GM18520 (cell line): ENCODE measurements around the gene GLG1.
"Not testable (repeated sequence)": the region's sequence is repeated elsewhere in the genome, so short reads cannot be mapped to it uniquely, and the experiment has no call there.

Source experiments
- ATAC-seq: cut with Tn5 transposase; IDR thresholded peaks from one replicate; pipeline ENCODE4 v1.9.1; 2021; ENCODE audit not compliant: unreplicated experiment

GLG1 gene

DNA sequence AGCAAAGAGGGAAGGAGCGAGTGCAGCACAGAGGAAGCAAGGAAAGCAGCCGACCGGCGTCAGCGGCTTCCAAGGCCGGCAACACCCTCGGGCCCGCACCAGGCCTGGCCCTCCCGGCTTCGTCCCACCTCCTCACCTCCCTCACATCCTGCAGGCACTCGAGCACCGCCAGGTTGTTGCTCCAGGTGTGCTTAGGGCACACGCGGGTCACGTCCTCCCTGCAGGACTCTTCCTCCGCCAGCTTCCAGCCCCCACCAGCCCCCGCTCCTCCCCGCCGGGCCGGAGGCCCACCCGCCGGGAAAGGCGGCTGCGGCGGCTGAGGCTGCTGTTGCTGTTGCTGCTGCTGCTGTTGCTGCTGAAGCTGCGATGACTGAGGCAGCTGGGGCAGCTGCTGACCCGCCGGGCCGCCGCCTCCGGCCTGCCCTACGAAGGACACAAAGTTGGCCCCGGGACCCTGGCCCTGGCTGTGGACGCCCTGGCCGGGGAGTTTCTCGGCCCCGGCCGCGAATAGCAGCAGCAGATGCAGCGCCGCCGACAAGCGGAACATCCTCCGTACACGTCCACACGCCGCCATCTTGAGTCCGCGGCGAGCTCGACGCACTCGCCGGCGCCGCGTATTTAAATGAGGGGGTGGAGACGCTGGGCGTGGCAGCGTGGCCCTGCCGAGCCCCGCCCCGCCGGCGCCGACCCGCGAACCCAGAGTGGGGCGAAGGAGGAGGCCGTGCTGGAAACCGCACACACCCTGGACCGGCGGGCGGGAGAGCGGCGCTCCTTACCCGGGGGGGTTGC is at the start of gene GLG1:
TSS of gene GLG1 (minus strand) at position 594 of the 789 bp plus-strand sequence. CDS start at position 574, 20 bp downstream.
- ATAC-seq = peak; percentile 90

GRCh38 chr16:74654536-74655050 is 47.7 kb upstream of the GLG1 start:
- no peak for ATAC-seq

DNA sequence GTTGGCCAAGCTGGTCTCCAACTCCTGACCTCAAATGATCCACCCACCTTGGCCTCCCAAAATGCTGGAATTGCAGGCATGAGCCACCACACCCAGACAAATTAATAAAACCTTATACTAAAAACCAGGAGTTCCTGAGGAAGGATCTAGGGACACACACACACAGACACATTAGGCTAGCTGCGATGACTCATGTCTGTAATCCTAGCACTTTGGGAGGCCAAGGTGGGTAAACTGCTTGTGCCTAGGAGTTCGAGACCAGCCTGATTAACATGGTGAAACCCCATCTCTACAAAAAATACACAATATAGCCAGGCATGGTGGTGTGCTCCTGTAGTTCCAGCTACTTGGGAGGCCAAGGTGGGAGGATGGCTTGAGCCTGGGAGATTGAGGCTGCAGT is 46.0 kb upstream of the GLG1 start:
- ATAC-seq = not testable (repeated sequence)

GRCh38 chr16:74652249-74652648 is 45.3 kb upstream of the GLG1 start:
- no peak for ATAC-seq

DNA sequence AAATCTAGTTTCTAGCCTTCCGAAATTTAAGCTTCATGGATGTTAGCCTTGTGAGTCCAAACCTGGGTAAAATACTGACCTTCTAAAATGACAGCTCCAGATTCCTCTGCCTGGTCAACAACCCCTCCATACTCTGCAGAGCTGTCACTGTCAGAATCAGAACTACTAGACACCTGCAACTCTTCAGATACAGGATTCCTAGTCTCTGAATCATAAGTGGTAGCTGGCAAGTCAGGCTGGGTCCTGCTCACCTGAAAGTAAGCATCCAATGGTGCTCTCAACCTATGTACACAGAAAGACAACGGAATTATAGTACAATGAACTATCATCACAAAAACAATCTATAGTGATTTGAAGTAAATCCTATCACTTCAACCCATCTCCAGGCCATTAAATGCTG is 44.9 kb upstream of the GLG1 start:
- no peak for ATAC-seq

GRCh38 chr16:74650966-74651567 is 44.2 kb upstream of the GLG1 start:
- ATAC-seq = no peak

DNA sequence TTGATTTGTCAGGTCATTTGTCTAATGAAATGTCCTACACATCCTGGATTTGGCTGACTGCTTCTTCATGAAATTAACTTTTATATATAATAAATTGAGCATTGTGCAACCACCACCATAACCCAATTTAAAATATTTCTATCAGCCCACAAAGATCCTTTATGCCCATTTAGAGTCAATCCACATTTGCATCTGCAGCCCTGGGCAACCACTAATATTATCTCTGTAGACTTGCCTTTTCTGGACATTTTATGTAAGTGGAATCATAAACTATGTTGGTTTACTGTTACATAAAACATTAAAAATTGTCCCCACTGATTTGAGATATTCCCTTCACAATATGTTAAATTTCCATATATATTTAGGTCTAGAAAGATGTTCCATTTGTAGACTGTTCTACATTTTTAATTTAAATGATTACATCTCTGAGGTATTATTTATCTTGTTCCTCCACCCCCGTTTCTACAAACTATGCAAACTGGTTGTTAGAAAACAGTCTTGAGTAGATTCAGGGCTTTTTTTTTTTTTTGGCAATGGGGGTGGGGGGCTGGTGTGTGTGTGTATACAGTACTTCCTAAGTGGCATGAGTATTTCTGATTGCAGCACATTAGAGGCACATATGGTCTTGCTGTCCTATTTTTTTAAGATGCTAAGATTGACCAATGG is 43.1 kb upstream of the GLG1 start:
- ATAC-seq = no peak

GRCh38 chr16:74641969-74642368 is 35.1 kb upstream of the GLG1 start:
- no peak for ATAC-seq

- ATAC-seq = no peak
Observed at GRCh38 chr16:74637742-74638453, 31.0 kb upstream of the GLG1 start.

- ATAC-seq = no peak
Observed at GRCh38 chr16:74635303-74635702, 28.4 kb upstream of the GLG1 start.

GRCh38 chr16:74633686-74634085 is 26.8 kb upstream of the GLG1 start:
- no peak for ATAC-seq

GRCh38 chr16:74627506-74628220 is 20.7 kb upstream of the GLG1 start:
- ATAC-seq = no peak

DNA sequence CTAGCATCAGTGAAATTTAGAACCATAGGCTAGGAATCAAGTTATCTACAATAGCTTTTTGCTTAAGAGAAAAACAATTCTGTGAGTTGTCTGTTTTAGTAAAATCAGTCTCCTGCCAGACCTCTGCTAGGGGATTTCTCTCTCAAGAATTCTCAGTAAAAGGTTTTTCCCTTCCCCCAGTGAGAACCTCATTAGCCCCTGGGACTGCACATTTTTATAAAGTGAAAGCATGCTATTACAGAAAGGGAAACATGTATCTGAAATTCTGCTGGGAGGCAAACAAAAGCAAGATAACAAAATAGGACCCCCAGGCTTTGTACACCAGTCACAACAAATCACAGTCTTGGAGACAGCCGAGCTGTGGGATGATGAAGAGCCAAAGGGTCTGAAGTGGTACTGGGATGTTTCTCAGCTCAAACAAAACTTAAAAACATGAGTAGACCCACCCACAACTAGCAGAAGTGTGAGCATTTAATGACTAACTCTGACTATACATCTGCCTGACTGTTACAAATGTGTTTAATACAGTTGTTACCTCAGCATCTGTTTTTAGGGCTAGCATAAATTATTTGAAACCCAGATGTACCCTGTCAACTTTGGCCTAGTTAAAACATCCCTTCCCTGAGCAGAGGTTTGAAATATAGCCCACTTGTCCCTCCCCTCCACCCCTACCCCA is 20.0 kb upstream of the GLG1 start:
- ATAC-seq = no peak

GRCh38 chr16:74625500-74626350 is 18.8 kb upstream of the GLG1 start:
- ATAC-seq = no peak

- ATAC-seq = no peak
Observed at GRCh38 chr16:74623839-74624235, 16.9 kb upstream of the GLG1 start.

DNA sequence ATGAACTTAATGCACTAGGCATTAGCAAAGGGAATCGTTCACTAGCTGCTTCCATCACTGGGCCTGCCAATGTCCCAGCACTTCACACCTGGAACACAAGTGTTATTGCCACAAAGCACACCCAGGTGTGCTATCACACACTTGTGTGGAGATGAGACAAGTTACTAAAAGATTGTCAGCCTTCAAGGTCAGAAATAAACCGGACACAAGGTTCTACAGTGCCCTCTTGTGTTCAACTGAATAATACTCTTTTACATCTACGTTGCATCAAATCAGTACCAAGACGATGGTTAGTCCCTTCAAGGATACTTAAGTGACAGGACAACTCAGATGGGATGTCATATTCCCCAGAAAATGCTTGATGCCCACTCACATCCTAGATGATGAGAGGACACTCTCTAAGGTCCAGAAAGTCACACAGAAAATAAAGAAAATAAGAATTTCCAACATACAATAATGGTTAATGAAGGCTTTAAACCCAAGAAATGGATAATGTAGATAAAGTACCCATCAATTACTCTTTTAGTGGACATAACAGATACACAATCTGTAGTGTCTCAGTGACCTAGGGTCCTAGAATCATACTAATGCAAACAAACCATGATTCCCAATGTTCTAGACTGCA is 16.4 kb upstream of the GLG1 start:
- ATAC-seq = no peak

DNA sequence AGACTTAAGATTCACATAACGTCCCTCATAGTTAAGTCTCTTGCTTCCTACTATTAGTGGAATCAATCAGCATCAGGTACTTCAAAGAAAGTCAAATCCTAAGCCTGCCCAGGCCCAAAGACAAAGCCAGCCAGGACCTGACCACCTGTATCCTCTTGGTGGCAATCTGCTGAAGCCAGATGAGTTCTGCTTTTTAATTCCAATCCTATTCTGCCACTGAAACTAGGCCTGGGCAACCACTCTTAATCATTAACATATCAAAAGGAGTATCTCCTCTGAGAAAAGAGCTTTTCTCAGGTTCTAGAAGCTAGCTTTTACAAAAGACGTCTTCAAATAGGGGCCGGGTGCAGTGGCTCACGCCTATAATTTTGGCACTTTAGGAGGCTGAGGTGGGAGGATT is 15.1 kb upstream of the GLG1 start:
- ATAC-seq = no peak

GRCh38 chr16:74617206-74617788 is 10.4 kb upstream of the GLG1 start:
- ATAC-seq = no peak
